Sigmoid colon (tissue), 3 donors: Measurements from ENCODE around the gene ARHGEF38.

Source experiments
- CTCF ChIP-seq, 4 experiments: fragments of 450-650 bp in 3 of 4; fragments of 200-600 bp in 1 of 4; IDR thresholded peaks; one replicate each; pipeline ENCODE4 v1.5.1; 2016 to 2019; ENCODE audit warnings: antibody characterized with exemption in 4 of 4, mild to moderate bottlenecking in 3 of 4, moderate library complexity in 2 of 4
- POLR2A ChIP-seq, 2 donors: fragments of 450-650 bp; IDR thresholded peaks; one replicate each; pipeline ENCODE4 v1.6.1; 2016; ENCODE audit warnings: antibody characterized with exemption in 2 of 2, mild to moderate bottlenecking in 2 of 2, moderate library complexity in 2 of 2

GRCh38 chr4:105600951-105601350 is 48.5 kb downstream of the ARHGEF38 start:
- TF ChIP-seq CTCF (IDR thresholded peaks at IDR 0.05): no peak
- no peak for TF ChIP-seq POLR2A (IDR thresholded peaks at IDR 0.05)
